BJ (cell line): ENCODE measurements around the gene AUP1. TPM values are rescaled to one million over a fixed set of nuclear protein-coding genes. Genes with fewer than 3 reads are reported as not detected.
"Not testable (repeated sequence)": the region's sequence is repeated elsewhere in the genome, so short reads cannot be mapped to it uniquely, and the experiment has no call there.

ENCODE experiments used
- CTCF ChIA-PET: fragments of 350-600 bp; formaldehyde crosslinking; extraction: SDS; loops from one replicate; lab custom pipeline; 2021; ENCODE audit warnings: antibody characterized with exemption, inconsistent platforms; lab: Yijun Ruan, JAX
- POLR2A ChIA-PET: fragments of 300-600 bp; sonication (Branson Sonifier 250); formaldehyde crosslinking; extraction: SDS; loops from one replicate; lab custom pipeline; 2021; ENCODE audit warnings: antibody characterized with exemption; lab: Charles Lee
- DNase-seq: peaks from one replicate; pipeline ENCODE4 v3.0.0-alpha.2; 2011; ENCODE audit warnings: low read depth
- H3K27me3 ChIP-seq: 2 replicates; pipeline ENCODE4 v1.6.0; 2011; ENCODE audit warnings: low read length; ENCODE audit not compliant: control insufficient read depth, insufficient read depth
- H3K36me3 ChIP-seq: 2 replicates; pipeline ENCODE4 v1.5.1; 2011; ENCODE audit warnings: low read length; ENCODE audit not compliant: control insufficient read depth, insufficient read depth
- H3K4me3 ChIP-seq: 2 replicates; pipeline ENCODE4 v1.5.1; 2011; ENCODE audit warnings: low read depth, mild to moderate bottlenecking, control low read depth, low read length
- polyA plus RNA-seq: library from polyadenylated mRNA; depleted of rRNA; stranded (reverse); fragments of >200 nt; gene quantifications from 2 replicates; pipeline ENCODE4 v1.2.3, GENCODE V29; 2011
- TF ChIP-seq, protein P1 (sequence below): IDR thresholded peaks from 2 replicates; pipeline ENCODE4 v1.5.1; 2011; ENCODE audit warnings: low read depth, mild to moderate bottlenecking, control low read depth, inconsistent platforms, low read length, moderate library complexity; ENCODE audit not compliant: insufficient read depth

The AUP1 gene
- polyA plus RNA-seq, 1 experiment: 104 TPM

DNA sequence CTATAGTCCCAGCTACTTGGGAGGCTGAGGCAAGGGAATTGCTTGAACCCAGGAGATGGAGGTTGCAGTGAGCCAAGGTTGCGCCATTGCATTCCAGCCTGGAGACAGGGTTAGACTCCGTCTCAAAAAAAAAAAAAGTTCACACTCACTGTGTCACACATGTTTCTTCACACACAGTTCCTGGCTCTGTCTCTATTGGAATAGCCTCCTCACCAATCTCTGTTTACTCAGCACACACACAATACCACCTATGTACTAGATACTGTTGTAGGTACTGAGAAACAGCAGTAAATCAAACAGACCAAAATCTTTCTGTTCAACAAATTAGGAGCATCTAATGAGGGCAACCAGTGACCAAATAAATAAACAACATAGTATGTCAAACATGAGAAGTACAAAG lies 43.4 kb downstream of the AUP1 start:
- POLR2A ChIA-PET: no interaction called here
- peaks cover 11% of the 10 kb centered on the region for H3K36me3 ChIP-seq
- TF ChIP-seq, protein P1, sequence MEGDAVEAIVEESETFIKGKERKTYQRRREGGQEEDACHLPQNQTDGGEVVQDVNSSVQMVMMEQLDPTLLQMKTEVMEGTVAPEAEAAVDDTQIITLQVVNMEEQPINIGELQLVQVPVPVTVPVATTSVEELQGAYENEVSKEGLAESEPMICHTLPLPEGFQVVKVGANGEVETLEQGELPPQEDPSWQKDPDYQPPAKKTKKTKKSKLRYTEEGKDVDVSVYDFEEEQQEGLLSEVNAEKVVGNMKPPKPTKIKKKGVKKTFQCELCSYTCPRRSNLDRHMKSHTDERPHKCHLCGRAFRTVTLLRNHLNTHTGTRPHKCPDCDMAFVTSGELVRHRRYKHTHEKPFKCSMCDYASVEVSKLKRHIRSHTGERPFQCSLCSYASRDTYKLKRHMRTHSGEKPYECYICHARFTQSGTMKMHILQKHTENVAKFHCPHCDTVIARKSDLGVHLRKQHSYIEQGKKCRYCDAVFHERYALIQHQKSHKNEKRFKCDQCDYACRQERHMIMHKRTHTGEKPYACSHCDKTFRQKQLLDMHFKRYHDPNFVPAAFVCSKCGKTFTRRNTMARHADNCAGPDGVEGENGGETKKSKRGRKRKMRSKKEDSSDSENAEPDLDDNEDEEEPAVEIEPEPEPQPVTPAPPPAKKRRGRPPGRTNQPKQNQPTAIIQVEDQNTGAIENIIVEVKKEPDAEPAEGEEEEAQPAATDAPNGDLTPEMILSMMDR: no peak
- CTCF ChIA-PET: interaction anchor here (8.1 kb wide), 1 partner anchor 101 kb away, joined by 149 read pairs; no protein-coding TSS in a partner anchor
- H3K4me3 ChIP-seq: no peak overlapping the region
- DNase-seq: no peak
- H3K27me3 ChIP-seq: no peaks in the 10 kb centered on the region

DNA sequence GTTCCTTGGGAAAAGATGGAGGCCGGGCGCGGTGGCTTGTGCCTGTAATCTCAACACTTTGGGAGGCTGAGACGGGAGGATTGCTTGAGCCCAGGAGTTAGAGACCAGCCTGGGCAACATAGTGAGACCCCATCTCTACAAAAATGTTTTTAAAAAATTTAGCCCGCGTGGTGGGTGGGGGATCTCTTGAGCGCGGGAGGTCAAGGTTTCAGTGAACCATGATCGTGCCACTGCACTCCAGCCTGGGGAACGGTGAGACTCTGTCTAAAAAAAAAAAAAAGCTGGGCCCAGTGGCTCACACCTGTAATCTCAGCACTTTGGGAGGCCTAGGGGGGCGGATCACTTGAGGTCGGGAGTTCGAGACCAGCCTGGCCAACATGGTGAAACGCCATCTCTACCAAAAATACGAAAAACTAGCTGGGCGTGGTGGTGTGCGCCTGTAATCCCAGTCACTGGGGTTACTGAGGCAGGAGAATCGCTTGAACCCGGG lies 45.8 kb downstream of the AUP1 start:
- H3K27me3 ChIP-seq, POLR2A ChIA-PET, DNase-seq, H3K36me3 ChIP-seq: not testable (repeated sequence)
- H3K4me3 ChIP-seq: peak overlapping the region; percentile 91
- CTCF ChIA-PET: interaction anchor here (1.1 to 8.1 kb wide), 13 partner anchors 10 to 148 kb away, joined by 3 to 149 read pairs (median 10); partner anchors contain the start of genes INO80B and LBX2

DNA sequence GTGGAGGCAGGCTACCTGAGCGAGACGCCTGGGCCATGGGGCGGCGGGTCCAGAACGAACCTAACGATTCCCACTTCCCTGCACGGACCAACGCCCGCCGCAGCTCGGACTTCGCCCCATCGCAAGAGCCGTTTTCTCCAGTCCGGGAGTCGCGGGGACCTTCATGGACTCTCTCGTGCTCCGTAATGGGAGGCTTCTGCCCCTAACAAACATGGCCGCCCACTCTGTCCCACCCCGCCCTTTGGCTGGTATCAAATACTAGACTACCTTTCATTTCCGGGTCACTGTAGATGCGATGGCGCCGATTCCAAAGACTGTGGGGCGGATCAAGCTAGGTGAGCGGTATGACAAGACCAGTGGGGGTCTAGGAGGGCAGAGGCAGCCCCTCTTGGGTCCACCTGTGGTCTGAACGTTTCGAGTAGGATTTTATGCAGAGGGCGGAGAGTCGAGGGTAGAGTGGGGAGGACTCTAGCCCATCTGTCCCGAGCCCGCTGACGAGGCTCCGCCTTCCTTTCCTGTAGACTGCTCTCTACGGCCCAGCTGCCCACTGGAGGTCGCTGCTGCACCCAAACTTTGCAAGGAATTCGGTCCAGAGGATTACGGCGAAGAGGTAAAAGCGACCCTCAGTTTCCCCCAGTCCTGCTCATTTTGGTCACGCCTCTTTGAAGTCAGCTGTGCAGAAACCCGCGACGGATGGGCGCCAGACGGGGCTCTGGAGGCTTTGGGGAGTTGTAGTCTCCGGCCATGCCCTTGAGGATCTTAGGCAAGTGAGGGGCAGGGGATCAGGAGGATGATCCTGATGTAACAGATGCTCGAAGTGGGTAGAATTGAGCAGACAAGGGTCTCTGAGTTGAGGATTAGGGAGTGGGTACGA lies 46.5 kb downstream of the AUP1 start, which contains the start of the genes CCDC142 and TTC31:
Gene CCDC142, minus strand, starts transcription at position 198 of the 874 bp plus-strand sequence. Its CDS starts 161 bp downstream, at position 37.
Gene TTC31, plus strand, starts transcription at position 281 of the 874 bp plus-strand sequence. Its CDS starts 15 bp downstream, at position 296.
- ChIA-PET CTCF (interaction anchor here (0.8 to 8.1 kb wide), 21 partner anchors 10 to 148 kb away, joined by 3 to 149 read pairs (median 5); partner anchors contain the start of genes INO80B, LBX2 and MRPL53), POLR2A (interaction anchor here (0.6 kb wide), 1 partner anchor 14 kb away, joined by 5 read pairs; no protein-coding TSS in a partner anchor)
- Histone ChIP-seq H3K36me3 (peaks cover 4% of the 10 kb centered on the region), H3K4me3 (peak within 1 kb of the TSS; percentile 91), H3K27me3 (no peaks in the 10 kb centered on the region)
- DNase-seq: peak; percentile 74
- TF ChIP-seq, protein P1: peak; percentile 92

DNA sequence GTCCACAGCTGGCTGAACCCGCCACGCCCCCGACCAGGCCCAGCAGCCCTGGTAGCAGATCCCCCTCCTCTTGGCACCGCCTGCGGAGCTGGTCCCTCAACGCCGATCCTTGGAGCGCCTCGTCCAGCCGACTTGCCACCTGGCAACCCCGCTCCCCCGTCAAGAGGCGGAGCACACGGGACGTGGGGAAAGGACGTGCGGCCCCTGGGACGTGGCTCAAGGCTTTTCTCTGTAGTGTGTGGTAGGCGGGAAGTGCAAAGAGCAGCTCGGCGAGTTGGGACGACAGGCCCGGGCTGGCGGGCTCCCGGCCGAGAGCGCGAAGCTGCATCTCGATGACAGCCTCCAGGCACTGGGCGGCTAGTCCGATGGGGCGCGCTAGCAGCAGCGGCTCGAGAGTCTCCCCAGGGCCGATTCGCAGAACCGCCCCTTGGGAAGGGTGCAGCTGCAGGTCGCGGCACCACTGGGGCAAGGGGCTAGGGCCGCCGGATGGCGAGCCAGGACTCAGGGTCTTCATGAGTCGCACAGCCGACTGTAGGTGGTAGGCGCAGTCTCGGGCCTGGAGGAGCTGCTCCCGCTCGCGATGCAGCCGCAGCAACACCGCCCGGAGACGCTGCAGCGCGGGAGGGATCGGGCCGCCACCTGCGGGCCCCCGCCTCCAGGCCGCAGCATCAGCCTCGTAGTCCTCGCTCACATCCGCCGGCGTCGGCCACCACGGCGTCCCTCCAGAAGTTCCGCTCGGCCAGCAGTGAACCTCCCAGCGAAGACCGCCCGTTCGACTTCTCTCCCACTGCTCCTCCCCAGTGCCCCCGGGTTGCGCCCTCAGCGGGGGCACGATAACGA lies 47.3 kb downstream of the AUP1 start:
- Histone ChIP-seq H3K4me3 (peak overlapping the region; percentile 91), H3K27me3 (no peaks in the 10 kb centered on the region), H3K36me3 (peaks cover 8% of the 10 kb centered on the region)
- TF ChIP-seq, protein P1: no peak
- CTCF ChIA-PET: interaction anchor here (0.8 to 8.1 kb wide), 19 partner anchors 9 to 147 kb away, joined by 3 to 149 read pairs (median 5); partner anchors contain the start of genes INO80B, LBX2 and MRPL53
- POLR2A ChIA-PET: no interaction called here
- no peak for DNase-seq

DNA sequence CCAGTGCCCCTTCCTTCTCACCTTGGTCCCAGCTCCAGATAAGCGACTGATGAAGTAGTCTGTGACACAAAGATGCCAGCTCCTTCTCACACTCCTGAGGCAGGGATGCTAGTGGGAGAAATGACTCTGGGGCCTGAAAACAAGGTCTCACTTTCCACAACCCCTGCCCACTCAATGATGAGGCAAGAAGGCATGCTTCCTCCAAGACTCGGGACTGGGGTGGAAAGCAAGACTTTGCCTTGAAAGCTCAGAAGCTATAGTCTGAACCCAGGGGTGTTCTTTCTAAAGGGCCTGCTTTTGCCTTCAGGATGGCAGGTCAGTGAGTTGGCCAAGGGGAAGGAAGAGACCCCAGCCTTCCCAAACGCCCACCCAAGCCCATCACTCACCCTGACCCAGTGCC lies 48.1 kb downstream of the AUP1 start:
- H3K4me3 ChIP-seq: peak overlapping the region; percentile 91
- ChIA-PET CTCF (interaction anchor here (1.4 to 8.1 kb wide), 7 partner anchors 8 to 146 kb away, joined by 3 to 149 read pairs (median 10); partner anchors contain the start of gene MRPL53), POLR2A (no interaction called here)
- DNase-seq: no peak
- peaks cover 8% of the 10 kb centered on the region for H3K36me3 ChIP-seq
- TF ChIP-seq, protein P1: no peak
- no peaks in the 10 kb centered on the region for H3K27me3 ChIP-seq
